Hepatocyte (in vitro differentiated cells): ENCODE measurements around the gene NKAIN1.

Experiments
- EZH2 ChIP-seq: fragments of 200-600 bp; sonication (generic); IDR thresholded peaks from 2 replicates; pipeline ENCODE4 v1.6.1; 2016; ENCODE audit warnings: antibody characterized with exemption, mild to moderate bottlenecking, borderline replicate concordance
- TF ChIP-seq, protein P1 (sequence below): fragments of 200-600 bp; sonication (generic); IDR thresholded peaks from 2 replicates; pipeline ENCODE4 v1.5.1; 2016; ENCODE audit warnings: antibody characterized with exemption, mild to moderate bottlenecking; ENCODE audit not compliant: poor library complexity

GRCh38 chr1:31249854-31250253, 10.2 kb upstream of the NKAIN1 start:
- TF ChIP-seq, protein P1, sequence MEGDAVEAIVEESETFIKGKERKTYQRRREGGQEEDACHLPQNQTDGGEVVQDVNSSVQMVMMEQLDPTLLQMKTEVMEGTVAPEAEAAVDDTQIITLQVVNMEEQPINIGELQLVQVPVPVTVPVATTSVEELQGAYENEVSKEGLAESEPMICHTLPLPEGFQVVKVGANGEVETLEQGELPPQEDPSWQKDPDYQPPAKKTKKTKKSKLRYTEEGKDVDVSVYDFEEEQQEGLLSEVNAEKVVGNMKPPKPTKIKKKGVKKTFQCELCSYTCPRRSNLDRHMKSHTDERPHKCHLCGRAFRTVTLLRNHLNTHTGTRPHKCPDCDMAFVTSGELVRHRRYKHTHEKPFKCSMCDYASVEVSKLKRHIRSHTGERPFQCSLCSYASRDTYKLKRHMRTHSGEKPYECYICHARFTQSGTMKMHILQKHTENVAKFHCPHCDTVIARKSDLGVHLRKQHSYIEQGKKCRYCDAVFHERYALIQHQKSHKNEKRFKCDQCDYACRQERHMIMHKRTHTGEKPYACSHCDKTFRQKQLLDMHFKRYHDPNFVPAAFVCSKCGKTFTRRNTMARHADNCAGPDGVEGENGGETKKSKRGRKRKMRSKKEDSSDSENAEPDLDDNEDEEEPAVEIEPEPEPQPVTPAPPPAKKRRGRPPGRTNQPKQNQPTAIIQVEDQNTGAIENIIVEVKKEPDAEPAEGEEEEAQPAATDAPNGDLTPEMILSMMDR, result no peak
- TF ChIP-seq EZH2, result no peak
